NK-92 (cell line): ENCODE measurements around the gene TNRC6C.
"Not testable (repeated sequence)": the region's sequence is repeated elsewhere in the genome, so short reads cannot be mapped to it uniquely, and the experiment has no call there.

Source experiments
- DNase-seq: peaks from one replicate; lab custom pipeline; 2025; ENCODE audit not compliant: unreplicated experiment; lab: John Stamatoyannopoulos, UW

Gene TNRC6C

GRCh38 chr17:78110363-78111015 is 152.0 kb downstream of the TNRC6C start:
- no peak for DNase-seq

- DNase-seq = no peak
These were observed 152.7 kb downstream of the TNRC6C start for GRCh38 chr17:78111016-78111726.

GRCh38 chr17:78111727-78112517 is 153.4 kb downstream of the TNRC6C start:
- no peak for DNase-seq

- DNase-seq = no peak
These were observed 154.3 kb downstream of the TNRC6C start for GRCh38 chr17:78112518-78113471.

- DNase-seq = no peak
These were observed 155.6 kb downstream of the TNRC6C start for GRCh38 chr17:78113804-78114785.

GRCh38 chr17:78114831-78115723 is 156.6 kb downstream of the TNRC6C start:
- DNase-seq = no peak

- not testable (repeated sequence) for DNase-seq
These were observed 157.3 kb downstream of the TNRC6C start for GRCh38 chr17:78115803-78116202.

GRCh38 chr17:78116411-78116810 is 157.9 kb downstream of the TNRC6C start:
- DNase-seq = no peak

- no peak for DNase-seq
These were observed 158.8 kb downstream of the TNRC6C start for GRCh38 chr17:78117027-78117981.

- DNase-seq = no peak
These were observed 160.3 kb downstream of the TNRC6C start for GRCh38 chr17:78118801-78119241.

- DNase-seq = no peak
These were observed 162.0 kb downstream of the TNRC6C start for GRCh38 chr17:78120537-78120936.

GRCh38 chr17:78120971-78121800 is 162.7 kb downstream of the TNRC6C start:
- no peak for DNase-seq

GRCh38 chr17:78121801-78122215 is 163.3 kb downstream of the TNRC6C start:
- DNase-seq = no peak

GRCh38 chr17:78122216-78122930 is 163.9 kb downstream of the TNRC6C start:
- no peak for DNase-seq

- DNase-seq = no peak
These were observed 164.4 kb downstream of the TNRC6C start for GRCh38 chr17:78122931-78123249.
